Muscle of back (tissue), 11 donors: ENCODE measurements around the gene NCOA7. TPM values are rescaled to one million over a fixed set of nuclear protein-coding genes. Genes with fewer than 3 reads are reported as not detected.
A peak's percentile ranks its signal among the peaks of the same experiment; 100 is the strongest.
"Not testable (repeated sequence)": the region's sequence is repeated elsewhere in the genome, so short reads cannot be mapped to it uniquely, and the experiment has no call there.

ENCODE experiments used
- DNase-seq, 3 donors: peaks; one replicate each; pipeline versions ENCODE4 v3.0.0 to v3.0.0-alpha.2; 2013
- polyA plus RNA-seq, 10 donors: library from polyadenylated mRNA; unstranded; fragments of 120-200 nt; gene quantifications; one replicate each; pipeline ENCODE4 v1.2.1, GENCODE V29; 2013; ENCODE audit not compliant: insufficient read length in 10 of 10

Gene NCOA7
- polyA plus RNA-seq, 10 donors = 4.3 to 10.3 (median 7.5) TPM

DNA sequence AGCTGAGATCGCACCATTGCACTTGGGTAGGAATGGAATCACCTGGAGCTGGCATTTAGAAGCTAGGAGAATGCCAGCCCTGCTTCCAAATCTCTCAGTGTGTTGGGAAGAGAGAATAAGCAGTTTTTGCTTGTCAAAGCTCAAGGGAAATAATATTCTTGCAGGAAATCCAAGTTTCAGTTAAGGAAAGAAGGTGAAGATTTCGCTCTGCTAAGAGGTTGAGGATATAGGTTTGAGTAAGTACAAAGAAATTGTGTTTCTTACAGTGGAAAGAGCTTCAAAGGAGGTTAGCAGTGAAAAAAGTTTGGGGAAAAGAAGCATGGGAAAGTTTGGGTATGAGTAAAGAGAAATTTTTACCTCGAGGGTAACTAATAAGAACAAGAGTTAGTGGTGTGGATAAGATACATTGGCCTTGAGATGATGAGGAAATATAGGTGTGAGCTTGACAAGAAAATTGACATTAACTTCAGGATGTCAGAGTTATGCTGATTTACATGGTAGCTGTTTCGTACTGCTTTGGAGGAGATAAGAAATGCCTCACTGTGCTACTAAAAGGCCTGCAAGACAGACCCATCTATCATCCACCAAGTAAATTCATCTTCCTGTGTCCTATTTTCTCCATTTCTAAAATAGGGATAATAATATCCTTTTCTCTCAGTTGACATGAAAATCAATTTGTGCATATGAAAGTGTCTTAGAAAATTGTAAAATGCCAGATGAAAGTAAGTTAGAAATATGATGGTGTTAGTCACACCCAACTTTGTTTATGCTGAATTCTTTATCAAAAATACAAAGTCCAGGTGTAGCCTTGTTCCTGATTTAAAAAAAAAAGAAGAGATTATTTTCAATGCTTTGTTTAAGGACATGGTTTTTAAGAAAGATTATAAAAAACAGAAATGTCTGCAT is 153.0 kb downstream of the NCOA7 start:
- no peak for DNase-seq

DNA sequence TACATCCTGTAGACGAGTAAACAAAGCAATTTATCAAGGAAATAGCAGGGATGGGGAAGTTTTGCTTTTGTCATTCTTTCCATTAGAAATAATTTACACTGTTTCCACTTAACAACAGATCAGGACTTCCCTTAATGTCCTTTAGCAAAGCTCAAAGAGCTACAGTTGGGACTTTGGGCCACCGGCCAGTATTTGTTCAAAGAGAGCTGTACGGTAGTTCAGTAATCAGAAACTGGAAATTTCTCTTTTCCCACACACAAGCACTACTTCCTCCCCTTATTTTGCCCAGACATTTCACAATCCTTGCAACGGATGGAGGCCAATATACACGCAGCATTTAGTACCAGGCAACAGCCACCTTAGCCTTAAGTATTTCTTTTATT is 153.7 kb downstream of the NCOA7 start:
- DNase-seq = peak in 2 of 3 donors; percentile 19 to 45

DNA sequence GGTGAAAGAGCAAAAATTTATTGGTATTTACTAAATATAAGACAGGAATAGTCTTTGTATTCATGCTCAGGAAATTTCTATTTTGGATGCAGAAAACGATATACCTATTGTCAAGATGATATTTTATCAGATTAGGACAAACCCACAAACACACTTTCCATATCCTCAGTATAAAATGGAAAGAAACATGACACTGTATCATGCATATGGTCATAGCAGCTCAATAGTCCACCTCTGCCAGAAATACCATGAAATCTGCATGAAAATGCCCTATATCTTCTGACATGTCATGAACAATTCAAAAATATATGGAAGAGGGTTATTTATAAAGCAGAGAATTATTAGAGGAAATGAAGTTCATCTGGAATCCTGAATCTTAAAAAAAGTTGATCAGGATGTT is 154.1 kb downstream of the NCOA7 start:
- DNase-seq = no peak

GRCh38 chr6:125945378-125946141 is 154.8 kb downstream of the NCOA7 start:
- DNase-seq = no peak

GRCh38 chr6:125947615-125948014 is 156.9 kb downstream of the NCOA7 start:
- DNase-seq = no peak

DNA sequence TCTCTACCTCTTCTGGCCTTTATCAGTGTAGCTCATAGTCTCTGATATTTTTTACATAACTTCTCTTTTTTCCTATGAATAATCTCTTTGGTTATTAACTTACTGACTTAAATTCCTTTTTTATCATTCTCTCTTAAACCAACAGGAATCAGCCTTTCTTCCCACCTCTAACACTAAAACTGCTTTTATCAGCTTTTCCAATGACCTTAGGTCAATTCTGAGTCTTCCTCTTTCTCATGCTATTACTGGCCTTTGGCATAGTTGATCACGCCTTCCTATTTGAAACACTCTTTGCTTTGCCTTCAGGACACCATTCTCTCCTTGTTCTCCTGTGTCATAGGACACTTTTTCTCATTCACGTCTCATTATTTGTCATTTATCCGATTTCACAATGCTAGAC is 157.7 kb downstream of the NCOA7 start:
- DNase-seq = no peak

GRCh38 chr6:125949069-125949468 is 158.3 kb downstream of the NCOA7 start:
- no peak for DNase-seq

GRCh38 chr6:125950293-125950692 is 159.5 kb downstream of the NCOA7 start:
- no peak for DNase-seq

GRCh38 chr6:125950716-125951115 is 160.0 kb downstream of the NCOA7 start:
- DNase-seq = not testable (repeated sequence)

DNA sequence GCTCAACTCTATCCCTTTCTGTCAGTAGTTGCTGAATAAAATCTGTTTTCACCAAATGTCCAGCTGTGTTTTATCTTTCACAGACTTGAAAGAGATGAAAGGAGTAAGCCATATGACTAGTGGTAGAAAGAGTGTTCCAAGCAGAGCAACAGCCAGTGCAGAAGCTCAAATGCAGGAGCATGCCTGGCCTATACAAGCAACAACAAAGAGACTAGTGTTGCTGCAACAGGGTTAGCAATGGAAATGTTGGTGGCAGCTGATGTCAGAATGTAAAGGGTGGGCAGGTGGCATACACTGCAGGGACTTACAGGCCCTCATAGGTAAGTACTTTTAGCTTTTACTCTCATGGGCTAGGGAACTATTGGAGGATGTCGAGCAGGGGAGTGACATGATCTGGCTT is 160.6 kb downstream of the NCOA7 start:
- DNase-seq = no peak

- no peak for DNase-seq
These were observed 162.2 kb downstream of the NCOA7 start for GRCh38 chr6:125952764-125953501.

GRCh38 chr6:125953502-125953875 is 162.7 kb downstream of the NCOA7 start:
- DNase-seq = no peak

GRCh38 chr6:125954735-125955339 is 164.1 kb downstream of the NCOA7 start:
- no peak for DNase-seq

GRCh38 chr6:125955973-125956372 is 165.2 kb downstream of the NCOA7 start:
- DNase-seq = no peak

- DNase-seq = peak; percentile 97 to 99 (median 99)
These were observed 166.0 kb downstream of the NCOA7 start, which contains the start of gene HINT3 for GRCh38 chr6:125956506-125957390. Gene HINT3, plus strand, starts transcription at chr6:125956770. Its CDS starts 208 bp downstream, at chr6:125956978.

DNA sequence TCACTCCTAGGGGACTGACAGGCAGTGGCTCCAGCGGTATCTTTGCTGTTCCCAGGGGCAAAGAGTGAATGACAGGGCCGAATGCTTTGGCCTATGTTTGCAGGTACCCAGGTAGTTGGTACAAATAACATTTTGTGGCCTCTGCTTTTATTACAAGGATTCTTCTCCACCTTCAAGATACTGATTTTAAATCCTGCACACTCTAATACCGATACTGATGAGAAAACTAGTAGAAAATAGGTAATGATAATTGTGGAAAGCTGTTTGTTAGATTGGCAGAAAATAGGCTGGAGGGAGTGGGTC is 166.6 kb downstream of the NCOA7 start:
- DNase-seq = no peak

GRCh38 chr6:125957845-125958244 is 167.1 kb downstream of the NCOA7 start:
- DNase-seq = peak; percentile 15 to 48 (median 21)

- DNase-seq = no peak
These were observed 168.3 kb downstream of the NCOA7 start for GRCh38 chr6:125959041-125959440.

DNA sequence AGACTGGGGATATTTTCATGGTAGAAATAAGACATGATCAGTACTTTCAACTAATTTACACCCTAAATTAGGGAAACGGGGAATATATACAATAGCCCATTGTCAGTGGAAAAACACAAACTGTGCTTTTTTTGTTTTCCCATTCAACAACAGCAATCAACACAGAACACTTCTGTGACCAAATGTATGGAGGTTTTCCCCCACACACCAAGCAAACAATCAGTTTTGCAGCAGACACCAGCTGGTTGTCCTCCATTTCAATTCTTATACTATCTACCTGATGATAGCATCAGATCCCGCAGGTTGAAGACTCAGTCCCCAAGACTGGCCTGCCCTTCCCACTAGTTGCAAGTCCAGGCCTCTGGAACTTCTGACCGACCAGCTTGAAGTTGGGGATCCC is 170.4 kb downstream of the NCOA7 start:
- no peak for DNase-seq

DNA sequence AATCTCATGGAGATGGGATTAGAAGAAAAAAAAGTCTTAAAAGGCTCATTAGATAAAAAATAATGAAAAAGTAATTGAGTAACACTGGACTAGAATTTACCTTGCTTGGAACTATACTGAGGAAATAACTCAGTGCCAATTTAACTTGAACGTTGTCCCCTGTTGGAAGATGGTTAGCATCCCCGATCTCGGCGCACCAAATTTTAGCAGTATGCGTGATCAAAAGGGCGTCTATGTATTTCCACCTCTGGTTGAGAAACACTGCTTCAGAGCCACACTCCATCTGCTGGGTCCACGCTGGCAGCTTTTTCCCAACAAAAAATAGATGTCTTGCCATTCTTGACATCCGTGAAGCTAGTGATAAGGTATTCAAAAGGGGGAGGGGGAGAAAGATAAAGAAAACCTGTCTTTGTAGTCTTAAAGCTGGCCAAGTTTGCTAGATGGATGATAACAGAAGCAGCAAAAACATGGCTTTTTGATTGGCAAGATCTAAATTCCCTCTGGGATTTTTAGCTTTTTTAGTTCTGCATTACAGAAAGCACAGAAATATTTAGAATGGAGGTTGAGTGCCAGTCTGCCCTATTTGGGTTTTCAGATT is 172.2 kb downstream of the NCOA7 start:
- no peak for DNase-seq
